SK-N-SH (cell line): ENCODE data around the gene EIF1. TPM values are rescaled to one million over a fixed set of nuclear protein-coding genes. Genes with fewer than 3 reads are reported as not detected.

Source experiments
- CTCF ChIA-PET: fragments of 300-600, 350-600 bp; formaldehyde crosslinking; extraction: SDS; loops from one replicate; lab custom pipeline; 2021; lab: Yijun Ruan, JAX
- POLR2A ChIA-PET: fragments of 350-600 bp; sonication (Branson Sonifier 250); formaldehyde crosslinking; extraction: SDS; loops from one replicate; lab custom pipeline; 2020; ENCODE audit warnings: antibody characterized with exemption, inconsistent platforms; lab: Yijun Ruan, JAX
- DNase-seq: peaks from one replicate; pipeline ENCODE4 v3.0.0; 2012
- H2AFZ ChIP-seq: fragments of 200-600 bp; sonication (generic); 2 replicates; pipeline ENCODE4 v1.8.1; 2016; ENCODE audit warnings: antibody characterized with exemption, mild to moderate bottlenecking, low read depth
- H3F3A ChIP-seq: fragments of 200-600 bp; sonication (generic); replicated peaks from 2 replicates; pipeline ENCODE3; 2016; ENCODE audit warnings: antibody characterized with exemption, mild to moderate bottlenecking; ENCODE audit not compliant: insufficient read depth
- H3K27ac ChIP-seq, 2 experiments: fragments of 200-500 bp in 1 of 2; fragments of 200-600 bp in 1 of 2; sonication (Bioruptor generic) in 1 of 2; sonication (generic), shearing (Covaris generic) in 1 of 2; 2 replicates each; pipeline versions ENCODE4 v1.5.1 to v1.6.1; 2014 to 2016; ENCODE audit warnings: low read depth in 2 of 2, inconsistent platforms in 1 of 2, low read length in 1 of 2, mild to moderate bottlenecking in 1 of 2, mixed read lengths in 1 of 2
- H3K27me3 ChIP-seq: fragments of 200-600 bp; sonication (generic), shearing (Covaris generic); 2 replicates; pipeline ENCODE4 v1.6.1; 2016; ENCODE audit warnings: mixed run types; ENCODE audit not compliant: insufficient read depth
- H3K36me3 ChIP-seq, 2 experiments: fragments of 200-500 bp in 1 of 2; fragments of 200-600 bp in 1 of 2; sonication (Bioruptor generic) in 1 of 2; sonication (generic) in 1 of 2; replicated peaks in 1 of 2; 2 replicates each; pipeline versions ENCODE3 to v1.5.1; 2014 to 2016; ENCODE audit warnings: low read length in 1 of 2, mild to moderate bottlenecking in 1 of 2; ENCODE audit not compliant: insufficient read depth in 2 of 2, control insufficient read depth in 1 of 2
- H3K4me1 ChIP-seq, 2 experiments: fragments of 200-500 bp in 1 of 2; fragments of 200-600 bp in 1 of 2; sonication (Bioruptor generic) in 1 of 2; sonication (generic), shearing (Covaris generic) in 1 of 2; 2 replicates each; pipeline versions ENCODE4 v1.5.1 to v1.6.1; 2014 to 2016; ENCODE audit warnings: low read depth in 1 of 2, low read length in 1 of 2, mixed run types in 1 of 2; ENCODE audit not compliant: insufficient read depth in 2 of 2, control insufficient read depth in 1 of 2
- H3K4me2 ChIP-seq: fragments of 200-600 bp; sonication (generic), shearing (Covaris generic); 2 replicates; pipeline ENCODE4 v1.6.1; 2017; ENCODE audit warnings: mixed run types
- H3K4me3 ChIP-seq, 2 experiments: fragments of 200-500 bp in 1 of 2; fragments of 200-600 bp in 1 of 2; sonication (Bioruptor generic) in 1 of 2; sonication (generic), shearing (Covaris generic) in 1 of 2; 2 replicates each; pipeline versions ENCODE4 v1.5.1 to v1.8.1; 2014 to 2016; ENCODE audit warnings: low read depth in 2 of 2, inconsistent platforms in 1 of 2, low read length in 1 of 2, mild to moderate bottlenecking in 1 of 2, mixed read lengths in 1 of 2, moderate library complexity in 1 of 2
- H3K79me2 ChIP-seq: fragments of 200-600 bp; sonication (generic); 2 replicates; pipeline ENCODE4 v1.8.1; 2017; ENCODE audit warnings: mild to moderate bottlenecking; ENCODE audit not compliant: insufficient read depth
- H3K9ac ChIP-seq: fragments of 200-600 bp; sonication (generic); 2 replicates; pipeline ENCODE4 v1.6.1; 2017; ENCODE audit warnings: mixed run types
- H3K9me2 ChIP-seq: fragments of 200-600 bp; sonication (generic); 2 replicates; pipeline ENCODE4 v1.6.1; 2017; ENCODE audit warnings: mixed run types
- H3K9me3 ChIP-seq: fragments of 200-600 bp; sonication (generic); 2 replicates; pipeline ENCODE4 v1.6.1; 2017; ENCODE audit warnings: mixed run types, mild to moderate bottlenecking, moderate library complexity
- H4K20me1 ChIP-seq: fragments of 200-600 bp; sonication (generic); 2 replicates; pipeline ENCODE4 v1.6.1; 2017; ENCODE audit warnings: mild to moderate bottlenecking, mixed run types; ENCODE audit not compliant: insufficient read depth
- CHD2 ChIP-seq: fragments of 150-350 bp; IDR thresholded peaks from 2 replicates; pipeline ENCODE4 v1.6.1; 2018; ENCODE audit warnings: low read length; ENCODE audit not compliant: partially characterized antibody
- EP300 ChIP-seq, 2 experiments: IDR thresholded peaks; 2 replicates each; pipeline versions ENCODE4 v1.4.0 to v1.6.1; 2012; ENCODE audit warnings: borderline replicate concordance in 1 of 2, low read depth in 1 of 2, low read length in 1 of 2
- FOSL2 ChIP-seq: IDR thresholded peaks from 2 replicates; pipeline ENCODE4 v1.4.0; 2012; ENCODE audit warnings: low read depth, mild to moderate bottlenecking, moderate library complexity, borderline replicate concordance
- FOXJ3 ChIP-seq: sonication (generic); formaldehyde crosslinking; IDR thresholded peaks from 2 replicates; pipeline ENCODE4 v1.5.1; 2020; ENCODE audit warnings: mild to moderate bottlenecking, missing genetic modification reagents
- FOXM1 ChIP-seq: IDR thresholded peaks from 2 replicates; pipeline ENCODE4 v1.4.0; 2012; ENCODE audit warnings: low read depth, mild to moderate bottlenecking
- GATA2 ChIP-seq: sonication (generic); formaldehyde crosslinking; IDR thresholded peaks from 2 replicates; pipeline ENCODE4 v1.5.0; 2020; ENCODE audit warnings: mild to moderate bottlenecking, missing genetic modification reagents
- JUND ChIP-seq: IDR thresholded peaks from 2 replicates; pipeline ENCODE4 v1.4.0; 2012
- MEF2A ChIP-seq: IDR thresholded peaks from 2 replicates; pipeline ENCODE4 v1.4.0; 2012; ENCODE audit warnings: low read depth, borderline replicate concordance
- MXI1 ChIP-seq: IDR thresholded peaks from 2 replicates; pipeline ENCODE4 v1.6.1; 2012; ENCODE audit warnings: mild to moderate bottlenecking, low read depth, low read length, improper control_type of control experiment
- NFIC ChIP-seq: IDR thresholded peaks from 2 replicates; pipeline ENCODE4 v1.4.0; 2012; ENCODE audit warnings: borderline replicate concordance
- POLR2AphosphoS5 ChIP-seq: IDR thresholded peaks from 2 replicates; pipeline ENCODE4 v1.6.1; 2012; ENCODE audit warnings: low read depth, low read length
- RAD21 ChIP-seq: IDR thresholded peaks from 2 replicates; pipeline ENCODE4 v1.6.1; 2012; ENCODE audit warnings: mild to moderate bottlenecking, low read length
- REST ChIP-seq: IDR thresholded peaks from 2 replicates; pipeline ENCODE4 v1.6.1; 2012; ENCODE audit warnings: mild to moderate bottlenecking, low read depth, low read length, moderate library complexity
- RXRA ChIP-seq: IDR thresholded peaks from 2 replicates; pipeline ENCODE4 v1.4.0; 2012; ENCODE audit warnings: low read depth, mild to moderate bottlenecking, borderline replicate concordance
- SIN3A ChIP-seq: IDR thresholded peaks from 2 replicates; pipeline ENCODE4 v1.6.1; 2012; ENCODE audit warnings: low read depth, mild to moderate bottlenecking, low read length, moderate library complexity, borderline replicate concordance
- SMC3 ChIP-seq: IDR thresholded peaks from 2 replicates; pipeline ENCODE4 v1.6.1; 2012; ENCODE audit warnings: low read depth, low read length, improper control_type of control experiment
- TCF12 ChIP-seq: IDR thresholded peaks from 2 replicates; pipeline ENCODE4 v1.4.0; 2012
- TEAD4 ChIP-seq: IDR thresholded peaks from 2 replicates; pipeline ENCODE4 v1.4.0; 2012; ENCODE audit warnings: mild to moderate bottlenecking, borderline replicate concordance; ENCODE audit not compliant: insufficient read depth
- USF2 ChIP-seq: fragments of 150-350 bp; IDR thresholded peaks from 2 replicates; pipeline ENCODE4 v1.6.1; 2017; ENCODE audit warnings: antibody characterized with exemption, low read length, low read depth, borderline replicate concordance
- YY1 ChIP-seq: IDR thresholded peaks from 2 replicates; pipeline ENCODE4 v1.4.0; 2012; ENCODE audit warnings: low read depth, mild to moderate bottlenecking
- WGBS: methylation state at CpG from one replicate; pipeline ENCODE4 v1.1.6; 2017; ENCODE audit warnings: low lambda C conversion rate; 5-methylcytosine and 5-hydroxymethylcytosine counted together
- polyA plus RNA-seq, 3 experiments: library from polyadenylated mRNA; depleted of rRNA; stranded (reverse); fragments of >200 nt; gene quantifications; 2 replicates each; pipeline ENCODE4 v1.2.3, GENCODE V29; 2012

Gene EIF1
- polyA plus RNA-seq, 1 of the 3 experiments (the other 2 are of a cell fraction) = 300 TPM

- H3K9ac ChIP-seq = no peak overlapping the region
- H3K9me2 ChIP-seq = no peaks in the 10 kb centered on the region
- POLR2A ChIA-PET = interaction anchor here (0.6 kb wide), 1 partner anchor 1966 kb away, joined by 5 read pairs; the partner anchor contains the start of gene PGAP3
- no peak for DNase-seq
- TF ChIP-seq SIN3A (no peak), MXI1 (no peak), FOSL2 (no peak), FOXM1 (no peak), RAD21 (no peak), USF2 (no peak), REST (no peak), SMC3 (no peak), MEF2A (no peak), RXRA (no peak), CHD2 (no peak), YY1 (no peak), JUND (no peak), EP300 (IDR thresholded peaks at IDR 0.05; ENCODE audit: borderline replicate concordance in 1 of 2, low read depth in 1 of 2, low read length in 1 of 2) (no peak), GATA2 (CRISPR knock-in tag) (no peak), TEAD4 (no peak), TCF12 (no peak), NFIC (no peak), FOXJ3 (CRISPR knock-in tag) (no peak), POLR2AphosphoS5 (no peak)
- TF ChIP-seq, all 33 proteins: peak for 0
- WGBS = 43% methylated on average over 4 of the region's 14 CpGs
- H3K9me3 ChIP-seq = no peaks in the 10 kb centered on the region
- H3F3A ChIP-seq = no peaks in the 10 kb centered on the region
- no peak overlapping the region for H3K27ac ChIP-seq
- H3K27me3 ChIP-seq = no peaks in the 10 kb centered on the region
- CTCF ChIA-PET = interaction anchor here (0.5 to 20.6 kb wide), 4 partner anchors 10 to 811 kb away, joined by 3 to 646 read pairs (median 260); no protein-coding TSS in a partner anchor
- no peaks in the 10 kb centered on the region for H4K20me1 ChIP-seq
- no peaks in the 10 kb centered on the region; a peak in 1 of 4 replicates for H3K4me1 ChIP-seq
- H3K4me2 ChIP-seq = no peak overlapping the region
- no peaks in the 10 kb centered on the region for H3K79me2 ChIP-seq
- no peak overlapping the region for H3K4me3 ChIP-seq
- H3K36me3 ChIP-seq = no peaks in the 10 kb centered on the region
- H2AFZ ChIP-seq = no peak overlapping the region
These were observed 34.6 kb upstream of the EIF1 start for GRCh38 chr17:41653892-41654677.
